ENCODE data around the gene MTR. TPM values are rescaled to one million over a fixed set of nuclear protein-coding genes. Genes with fewer than 3 reads are reported as not detected.

Gene MTR
- total RNA-seq, 1 donor from 2014 or later = 28.8 TPM

DNA sequence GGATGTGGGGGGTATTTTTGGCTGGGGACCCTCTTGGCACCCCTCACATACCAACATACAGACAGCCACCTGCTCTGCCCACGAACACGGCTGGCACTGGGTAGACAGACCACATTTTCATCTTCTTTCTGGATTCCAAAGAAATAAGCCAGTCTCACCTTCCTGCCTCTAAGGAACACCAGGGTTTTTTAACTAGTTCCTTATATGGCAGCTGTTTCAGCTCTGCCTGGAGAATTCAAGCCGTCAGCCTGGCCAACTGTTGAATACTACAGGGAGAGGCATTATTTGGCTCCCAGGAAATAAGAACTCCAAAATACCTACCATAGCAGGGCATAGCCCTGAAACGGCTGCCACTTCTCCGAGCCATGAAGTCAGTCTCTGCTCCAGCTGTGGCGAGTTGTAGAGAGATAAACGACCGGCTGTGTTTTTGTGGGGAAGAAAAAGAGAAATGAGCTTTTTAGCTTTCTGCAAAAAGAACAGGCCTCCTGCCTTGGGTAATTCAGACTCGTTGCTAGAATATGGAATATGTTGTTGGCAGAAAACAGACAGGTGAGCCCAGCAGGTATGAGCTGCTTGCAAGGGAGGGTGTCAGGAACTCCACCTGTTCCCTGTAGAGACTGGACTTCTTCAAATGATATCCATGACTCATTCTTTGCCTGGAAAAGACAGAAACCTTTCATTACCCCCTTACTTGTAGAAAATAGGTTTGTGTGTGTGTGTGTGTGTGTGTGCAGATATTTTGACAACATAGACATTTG, 157.3 kb downstream of the MTR start:
- no peak for DNase-seq (ENCODE audit: low read depth in 2 of 2)

DNA sequence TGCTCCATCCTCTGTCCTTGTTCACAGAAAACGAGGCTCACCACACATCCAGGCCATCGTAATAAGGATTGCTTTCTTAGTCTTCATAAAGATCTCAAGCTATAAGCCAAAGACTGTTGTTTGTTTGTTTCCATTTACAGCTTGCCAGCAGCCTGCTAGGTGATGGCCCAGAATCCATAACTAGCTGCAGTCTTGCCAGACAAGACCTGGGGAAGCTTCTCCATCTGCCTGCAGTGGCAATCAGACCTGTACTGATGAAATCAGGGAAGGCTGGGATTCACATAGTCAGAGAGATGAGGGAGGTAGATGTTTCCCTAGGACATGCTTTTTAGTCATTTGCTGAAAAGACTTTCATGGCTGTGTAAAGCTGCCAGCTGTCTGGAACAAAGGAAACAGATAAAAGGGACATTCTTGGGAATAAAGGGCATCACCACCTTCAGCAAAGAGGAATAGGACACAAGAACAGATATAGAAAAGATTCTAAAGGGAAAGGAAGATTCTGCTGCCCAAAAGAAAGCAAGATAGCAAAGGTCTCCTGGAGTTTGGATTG, 158.1 kb downstream of the MTR start:
- DNase-seq (ENCODE audit: low read depth in 2 of 2) = no peak

Other genes starting within 250 kb of the MTR start
- gene HEATR1, start 190.8 kb upstream of the MTR start, total RNA-seq = 21.6 and 22.0 TPM in 2 replicates
- 0.13 TPM in 1 of 2 replicates, not detected in the other for gene ACTN2, start 108.8 kb upstream of the MTR start, total RNA-seq
- gene MT1HL1, start 209.1 kb downstream of the MTR start, total RNA-seq = not detected in 2 replicates
- 0.25 and 0.26 TPM in 2 replicates for gene RYR2, start 246.9 kb downstream of the MTR start, total RNA-seq